ENCODE results near the gene SNX5.

GRCh38 chr20:17909869-17910321 is 58.7 kb downstream of the SNX5 start:
- TF ChIP-seq POLR2A (IDR thresholded peaks at IDR 0.05) (no peak), CTCF (IDR thresholded peaks at IDR 0.05) (no peak)

Measured in tibial nerve (tissue), 3 donors.